COLO668 (cell line): ENCODE data around the gene DEFB131A.
"Not testable (repeated sequence)": the region's sequence is repeated elsewhere in the genome, so short reads cannot be mapped to it uniquely, and the experiment has no call there.

Source experiments
- DNase-seq: peaks from one replicate; lab custom pipeline; 2025; ENCODE audit not compliant: unreplicated experiment; lab: John Stamatoyannopoulos, UW

The DEFB131A gene

DNA sequence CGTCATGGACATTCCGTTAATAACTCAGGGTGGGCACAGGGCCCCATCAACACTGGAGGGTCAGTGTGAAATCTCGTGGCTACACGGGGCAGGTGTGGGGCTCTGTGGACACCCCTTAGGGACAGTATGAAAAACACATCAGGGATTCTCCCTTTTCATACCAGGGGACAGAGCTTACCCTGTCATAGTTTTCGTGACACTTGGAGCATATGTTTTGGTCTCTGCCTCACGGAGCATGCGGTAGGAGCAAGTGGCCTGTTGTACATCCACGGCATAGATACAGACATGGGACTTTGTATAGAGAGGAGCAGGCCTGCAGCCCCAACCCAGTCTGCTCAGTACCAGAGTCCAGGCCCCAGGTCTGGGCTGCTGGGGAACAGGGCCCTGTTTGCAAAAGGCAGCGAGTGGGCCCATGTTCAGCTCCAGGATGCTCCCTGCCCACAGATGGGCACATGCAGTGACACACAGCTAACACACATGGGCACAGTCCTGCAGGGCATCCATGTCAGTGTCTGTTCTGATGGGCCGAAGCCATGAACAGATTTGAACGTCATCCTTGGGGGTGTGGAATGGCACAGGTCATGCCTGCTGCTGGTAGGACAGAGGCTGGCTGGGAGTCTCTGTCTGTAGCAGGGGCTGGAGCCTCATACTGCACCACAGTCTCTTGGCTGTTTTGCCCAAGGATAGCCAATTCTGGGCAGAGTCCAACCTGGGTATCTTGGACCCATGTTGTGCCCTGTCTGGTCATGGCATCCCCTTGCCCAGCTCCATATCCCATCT is 50.2 kb downstream of the DEFB131A start:
- not testable (repeated sequence) for DNase-seq

DNA sequence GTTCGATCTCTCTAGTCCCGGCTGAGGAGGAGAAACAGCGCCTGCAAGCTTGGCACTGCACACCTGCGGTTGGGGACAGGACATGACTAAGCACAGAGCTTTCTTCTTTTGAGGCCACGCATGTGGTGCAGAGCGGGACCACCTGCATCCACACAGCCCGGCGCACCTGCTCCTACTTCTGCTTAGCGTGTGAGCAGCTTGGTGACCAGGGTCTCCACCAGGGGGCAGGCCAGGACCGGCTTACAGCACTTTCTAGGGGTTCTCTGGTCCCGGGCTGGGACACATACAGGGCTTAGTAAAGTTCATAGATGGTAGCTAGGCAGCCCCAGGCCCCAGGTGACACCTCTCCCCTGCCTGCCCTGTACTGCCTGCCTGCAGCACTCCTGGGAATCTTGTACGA is 51.2 kb downstream of the DEFB131A start:
- peak; percentile 66 for DNase-seq

DNA sequence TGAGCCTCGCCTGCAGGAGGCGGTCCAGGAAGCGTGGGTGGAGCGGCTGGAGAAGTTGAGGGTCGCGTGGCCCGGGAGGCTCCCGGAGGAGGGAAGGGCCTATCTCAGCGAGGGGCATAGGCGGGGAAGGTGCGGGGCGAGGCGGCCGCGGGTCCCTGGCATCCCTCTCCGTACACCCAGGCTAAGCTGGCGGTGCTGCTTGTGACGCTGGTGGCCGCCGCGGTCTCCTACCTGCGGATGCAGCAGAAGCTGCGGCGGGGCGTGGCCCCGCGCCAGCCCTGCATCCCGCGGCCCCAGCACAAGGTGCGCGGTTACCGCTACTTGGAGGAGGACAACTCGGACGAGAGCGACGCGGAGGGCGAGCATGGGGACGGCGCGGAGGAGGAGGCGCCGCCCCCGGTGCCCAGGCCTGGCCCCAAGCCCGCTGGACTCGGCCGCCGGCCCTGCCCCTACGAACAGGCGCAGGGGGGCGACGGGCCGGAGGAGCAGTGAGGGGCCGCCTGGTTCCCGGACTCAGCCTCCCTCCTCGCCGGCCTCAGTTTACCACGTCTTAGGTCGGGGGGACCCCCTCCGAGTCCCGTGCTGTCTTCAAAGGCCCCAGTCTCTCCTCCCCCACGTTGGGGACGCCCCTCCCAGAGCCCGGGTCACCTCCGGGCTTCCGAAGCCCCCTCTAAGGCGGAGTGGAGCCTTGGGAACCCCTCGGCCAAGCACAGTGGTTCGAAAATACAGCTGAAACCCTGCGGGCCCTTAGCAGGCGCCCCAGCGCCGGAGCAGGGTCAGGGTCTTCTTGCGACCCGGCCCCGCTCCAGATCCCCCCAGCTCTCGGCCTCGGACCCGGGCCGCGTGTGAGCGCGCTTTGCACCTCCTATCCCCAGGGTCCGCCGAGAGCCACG is 53.6 kb downstream of the DEFB131A start:
- DNase-seq, result not testable (repeated sequence)

DNA sequence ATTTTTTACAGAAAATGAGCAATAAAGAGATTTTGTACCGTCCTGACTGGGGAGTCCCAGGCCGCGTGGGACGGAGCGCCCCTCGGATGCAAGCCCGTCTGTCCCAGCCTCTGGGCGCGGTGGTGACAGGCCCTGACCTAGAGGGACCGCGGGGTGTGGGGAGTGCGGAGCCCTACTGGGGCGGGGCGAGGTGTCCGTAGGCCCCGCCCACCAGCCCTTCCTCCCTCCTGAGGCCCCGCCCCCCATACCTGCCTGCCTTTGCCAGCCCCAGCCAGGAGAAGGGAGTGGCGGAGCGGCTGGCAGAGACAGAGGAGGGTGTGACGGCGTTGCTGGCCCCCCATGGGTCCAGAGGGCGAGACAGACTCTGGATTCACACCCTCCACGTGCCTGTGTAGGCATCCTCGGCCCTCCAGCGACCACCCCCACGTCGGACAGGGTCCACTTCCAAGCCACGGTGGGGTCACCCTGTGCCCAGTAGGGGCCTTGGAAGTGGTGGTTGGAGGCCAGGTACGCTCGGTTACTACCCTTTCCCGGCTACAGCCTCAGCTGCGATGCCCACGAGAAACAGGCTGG is 54.3 kb downstream of the DEFB131A start:
- DNase-seq, result not testable (repeated sequence)

DNA sequence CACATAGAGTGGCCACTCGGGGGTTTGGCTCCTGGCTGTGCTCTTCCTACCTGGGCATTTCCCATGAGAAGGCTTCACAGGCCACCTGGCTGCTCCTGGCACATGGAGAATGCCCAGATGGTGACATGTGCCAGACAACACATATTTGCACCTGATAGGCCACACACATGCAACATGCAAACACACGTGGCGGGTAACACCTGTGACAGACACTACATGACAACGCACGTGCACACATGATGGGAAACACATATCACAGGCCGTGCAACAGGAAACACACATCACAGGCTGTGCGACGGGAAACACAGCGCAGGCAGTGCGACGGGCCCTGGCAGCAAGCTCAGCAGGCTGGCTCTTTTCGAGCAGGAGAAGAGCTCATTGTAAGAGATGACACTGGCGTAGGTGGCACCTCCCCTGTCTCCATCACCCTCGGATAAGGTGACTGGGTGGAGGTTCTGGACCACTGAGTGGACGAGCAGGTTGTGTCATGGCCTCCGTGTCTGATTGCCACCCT is 55.8 kb downstream of the DEFB131A start:
- not testable (repeated sequence) for DNase-seq
